Measurements from ENCODE around the gene LENG1.

DNA sequence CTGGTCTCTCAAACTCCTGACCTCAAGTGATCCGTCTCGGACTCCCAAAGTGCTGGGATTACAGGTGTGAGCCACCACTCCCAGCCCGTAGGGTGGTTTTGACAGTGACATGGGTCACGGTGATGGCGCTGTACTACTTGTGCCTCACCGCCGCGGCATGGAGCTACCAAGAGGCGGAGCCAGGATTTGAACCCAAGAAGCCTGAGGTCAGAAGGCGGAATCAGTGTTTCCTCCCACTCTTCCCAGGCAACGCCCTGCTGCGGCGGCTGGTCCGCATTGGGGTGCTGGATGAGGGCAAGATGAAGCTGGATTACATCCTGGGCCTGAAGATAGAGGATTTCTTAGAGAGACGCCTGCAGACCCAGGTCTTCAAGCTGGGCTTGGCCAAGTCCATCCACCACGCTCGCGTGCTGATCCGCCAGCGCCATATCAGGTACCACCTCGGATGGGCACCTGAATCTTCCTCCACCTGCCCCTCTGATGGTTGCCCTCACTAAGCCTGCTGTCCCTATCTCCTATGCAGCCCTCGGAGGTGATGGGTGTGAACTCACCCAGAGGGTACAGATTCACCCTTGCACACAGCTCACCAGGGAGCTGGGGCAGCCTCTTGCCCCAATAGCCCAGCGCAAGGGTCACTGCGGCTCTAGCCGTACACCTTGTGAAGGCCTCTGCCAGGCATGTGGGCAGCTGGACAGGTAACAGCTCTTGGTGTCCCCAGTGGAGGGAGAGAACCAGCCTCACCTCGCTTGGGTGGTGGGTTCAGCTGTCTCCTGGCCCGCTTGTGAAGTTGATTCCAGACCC lies 46.7 kb upstream of the LENG1 start:
- TF ChIP-seq CTCF (IDR thresholded peaks at IDR 0.05; ENCODE audit: low read depth, low read length) (no peak), POLR2A (IDR thresholded peaks at IDR 0.05; ENCODE audit: extremely low read depth, insufficient read length) (no peak)
